HepG2 (cell line): ENCODE results near the gene FABP1. TPM values are rescaled to one million over a fixed set of nuclear protein-coding genes. Genes with fewer than 3 reads are reported as not detected.

ENCODE experiments used
- CEBPB ChIP-seq: IDR thresholded peaks from 2 replicates; pipeline ENCODE4 v1.6.1; 2011; ENCODE audit warnings: low read depth, low read length, improper control_type of control experiment, borderline replicate concordance
- FOXK1 ChIP-seq: sonication (generic); formaldehyde crosslinking; IDR thresholded peaks from 2 replicates; pipeline ENCODE4 v1.4.0; 2020; ENCODE audit warnings: low read depth, missing genetic modification reagents, borderline replicate concordance
- GABPA ChIP-seq, 2 experiments: IDR thresholded peaks; 2 replicates each; pipeline ENCODE4 v1.6.1; 2011 to 2016; ENCODE audit warnings: low read depth in 2 of 2, low read length in 1 of 2, missing biosample characterization in 1 of 2, missing genetic modification characterization in 1 of 2
- HES4 ChIP-seq: sonication (generic); formaldehyde crosslinking; IDR thresholded peaks from 2 replicates; pipeline ENCODE4 v1.9.0; 2021; ENCODE audit warnings: mild to moderate bottlenecking, missing genetic modification reagents, borderline replicate concordance
- IKZF1 ChIP-seq: fragments of 450-650 bp; IDR thresholded peaks from 2 replicates; pipeline ENCODE4 v1.7.1; 2016
- JARID2 ChIP-seq: sonication (generic); formaldehyde crosslinking; IDR thresholded peaks from 2 replicates; pipeline ENCODE4 v1.8.1; 2023; ENCODE audit warnings: missing genetic modification reagents, inconsistent platforms; ENCODE audit not compliant: insufficient replicate concordance
- MED13 ChIP-seq: sonication (generic); formaldehyde crosslinking; IDR thresholded peaks from 2 replicates; pipeline ENCODE4 v1.5.0; 2020; ENCODE audit warnings: missing genetic modification reagents
- PAF1 ChIP-seq: IDR thresholded peaks from 2 replicates; pipeline ENCODE4 v1.6.1; 2016; ENCODE audit warnings: missing genetic modification reagents, missing compliant biosample characterization
- POLR2AphosphoS5 ChIP-seq: IDR thresholded peaks from 2 replicates; pipeline ENCODE4 v1.6.1; 2012; ENCODE audit warnings: low read depth, low read length
- RORA ChIP-seq: sonication (generic); formaldehyde crosslinking; IDR thresholded peaks from 2 replicates; pipeline ENCODE4 v1.5.0; 2020; ENCODE audit warnings: mild to moderate bottlenecking, missing genetic modification reagents, moderate library complexity
- SMC3 ChIP-seq: IDR thresholded peaks from 2 replicates; pipeline ENCODE4 v1.6.1; 2011; ENCODE audit warnings: low read length, improper control_type of control experiment
- TBX3 ChIP-seq: fragments of 450-650 bp; IDR thresholded peaks from 2 replicates; pipeline ENCODE4 v1.6.1; 2017; ENCODE audit warnings: antibody characterized with exemption, mild to moderate bottlenecking, inconsistent platforms, borderline replicate concordance
- ZNF607 ChIP-seq: sonication (generic); formaldehyde crosslinking; IDR thresholded peaks from 2 replicates; pipeline ENCODE4 v1.5.1; 2020; ENCODE audit warnings: missing genetic modification reagents, mild to moderate bottlenecking, borderline replicate concordance
- ZNF761 ChIP-seq: sonication (generic); formaldehyde crosslinking; conservative IDR thresholded peaks from 2 replicates; pipeline ENCODE4 v1.4.0; 2020; ENCODE audit warnings: mild to moderate bottlenecking, missing genetic modification reagents
- ZNF788 ChIP-seq: sonication (generic); formaldehyde crosslinking; IDR thresholded peaks from 2 replicates; pipeline ENCODE4 v1.5.0; 2020; ENCODE audit warnings: mild to moderate bottlenecking, missing genetic modification reagents, borderline replicate concordance
- ZNF878 ChIP-seq: sonication (generic); formaldehyde crosslinking; IDR thresholded peaks from 2 replicates; pipeline ENCODE4 v1.8.1; 2023; ENCODE audit warnings: mild to moderate bottlenecking, missing genetic modification reagents, moderate library complexity
- polyA plus RNA-seq, 8 experiments: library from polyadenylated mRNA; depleted of rRNA in 3 of 8; stranded (reverse) in 7 of 8; unstranded in 1 of 8; fragments of >200 nt; fragmentation: Illumina TruSeq in 4 of 8; extraction: Trizol in 4 of 8; gene quantifications; 2 replicates each; pipeline versions ENCODE4 v1.2.1 to v1.2.3, GENCODE V29; 2011 to 2016; ENCODE audit warnings: low read depth in 4 of 8, missing spikeins in 1 of 8, mixed read lengths in 1 of 8; ENCODE audit not compliant: insufficient read depth in 1 of 8
- total RNA-seq, 5 experiments: library from RNA; depleted of rRNA; stranded (reverse); fragments of >200 nt; fragmentation: Illumina TruSeq; extraction: Trizol; gene quantifications; 2 replicates each; pipeline ENCODE4 v1.2.3, GENCODE V29; 2016; ENCODE audit warnings: low read depth in 1 of 5
- TF ChIP-seq, protein P1 (sequence below): sonication (generic); formaldehyde crosslinking; IDR thresholded peaks from 2 replicates; pipeline ENCODE4 v1.5.0; 2020; ENCODE audit warnings: missing genetic modification reagents
- TF ChIP-seq, protein P2 (sequence below): sonication (generic); formaldehyde crosslinking; conservative IDR thresholded peaks from 2 replicates; pipeline ENCODE4 v1.4.0; 2020; ENCODE audit warnings: missing genetic modification reagents
- TF ChIP-seq, protein P3 (sequence below): IDR thresholded peaks from 2 replicates; pipeline ENCODE4 v1.4.0; 2020; ENCODE audit warnings: mild to moderate bottlenecking, missing genetic modification reagents
- TF ChIP-seq, protein P4 (sequence below): sonication (generic); formaldehyde crosslinking; IDR thresholded peaks from 2 replicates; pipeline ENCODE4 v1.4.0; 2020; ENCODE audit warnings: mild to moderate bottlenecking, missing genetic modification reagents
- TF ChIP-seq, protein P5 (sequence below): sonication (generic); formaldehyde crosslinking; IDR thresholded peaks from 2 replicates; pipeline ENCODE4 v1.4.0; 2020; ENCODE audit warnings: mild to moderate bottlenecking, low read depth, missing genetic modification reagents
- TF ChIP-seq, protein P6 (sequence below): IDR thresholded peaks from 2 replicates; pipeline ENCODE4 v1.6.1; 2016; ENCODE audit warnings: missing compliant biosample characterization, missing genetic modification reagents, borderline replicate concordance

FABP1 gene
- total and polyA plus RNA-seq, 2 of the 13 experiments (the other 11 are each of a cell fraction or from before 2014, with no cell fraction given) = 644 to 1,608 TPM

DNA sequence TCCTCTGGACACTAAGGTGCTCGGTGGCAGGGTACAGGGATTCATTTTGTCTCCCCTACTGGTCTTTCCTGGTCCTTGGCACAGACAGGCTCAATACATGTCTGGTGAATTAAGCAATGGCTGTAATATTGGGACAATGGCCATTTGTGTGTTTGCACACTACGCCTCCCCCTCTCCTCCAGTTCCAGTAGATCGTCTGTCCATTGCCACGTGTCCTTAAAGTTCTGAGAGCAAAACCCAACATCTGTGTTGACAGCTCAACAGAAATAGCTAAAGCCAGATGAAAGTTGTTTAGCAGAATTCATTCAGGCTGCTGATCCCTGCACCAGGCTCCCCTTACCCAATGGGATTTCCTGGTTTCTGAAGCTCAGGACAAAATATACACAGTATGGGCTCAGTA is 9.0 kb upstream of the FABP1 start (continued):
- TF ChIP-seq, protein P1, sequence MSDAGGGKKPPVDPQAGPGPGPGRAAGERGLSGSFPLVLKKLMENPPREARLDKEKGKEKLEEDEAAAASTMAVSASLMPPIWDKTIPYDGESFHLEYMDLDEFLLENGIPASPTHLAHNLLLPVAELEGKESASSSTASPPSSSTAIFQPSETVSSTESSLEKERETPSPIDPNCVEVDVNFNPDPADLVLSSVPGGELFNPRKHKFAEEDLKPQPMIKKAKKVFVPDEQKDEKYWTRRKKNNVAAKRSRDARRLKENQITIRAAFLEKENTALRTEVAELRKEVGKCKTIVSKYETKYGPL (CRISPR knock-in tag) = no peak
- TF ChIP-seq FOXK1 (CRISPR knock-in tag) (no peak), POLR2AphosphoS5 (0 out of 2 replicates have a peak, but pooled peaks have one; percentile 27), RORA (CRISPR knock-in tag) (no peak), JARID2 (CRISPR knock-in tag) (no peak), ZNF878 (CRISPR knock-in tag) (0 out of 2 replicates have a peak, but pooled peaks have one; percentile 42), SMC3 (no peak), IKZF1 (no peak), TBX3 (no peak; the same call in 1 of the 2 replicates), ZNF761 (no peak), GABPA (IDR thresholded peaks at IDR 0.05; ENCODE audit: low read depth, low read length) (no peak), GABPA (CRISPR knock-in tag; IDR thresholded peaks at IDR 0.05; ENCODE audit: low read depth) (no peak), ZNF607 (CRISPR knock-in tag) (no peak), PAF1 (no peak), HES4 (no peak), CEBPB (peak; percentile 90; the same call in 1 of the 2 replicates), ZNF788 (CRISPR knock-in tag) (peak; percentile 50; the same call in 1 of the 2 replicates), MED13 (no peak)
- TF ChIP-seq, protein P2, sequence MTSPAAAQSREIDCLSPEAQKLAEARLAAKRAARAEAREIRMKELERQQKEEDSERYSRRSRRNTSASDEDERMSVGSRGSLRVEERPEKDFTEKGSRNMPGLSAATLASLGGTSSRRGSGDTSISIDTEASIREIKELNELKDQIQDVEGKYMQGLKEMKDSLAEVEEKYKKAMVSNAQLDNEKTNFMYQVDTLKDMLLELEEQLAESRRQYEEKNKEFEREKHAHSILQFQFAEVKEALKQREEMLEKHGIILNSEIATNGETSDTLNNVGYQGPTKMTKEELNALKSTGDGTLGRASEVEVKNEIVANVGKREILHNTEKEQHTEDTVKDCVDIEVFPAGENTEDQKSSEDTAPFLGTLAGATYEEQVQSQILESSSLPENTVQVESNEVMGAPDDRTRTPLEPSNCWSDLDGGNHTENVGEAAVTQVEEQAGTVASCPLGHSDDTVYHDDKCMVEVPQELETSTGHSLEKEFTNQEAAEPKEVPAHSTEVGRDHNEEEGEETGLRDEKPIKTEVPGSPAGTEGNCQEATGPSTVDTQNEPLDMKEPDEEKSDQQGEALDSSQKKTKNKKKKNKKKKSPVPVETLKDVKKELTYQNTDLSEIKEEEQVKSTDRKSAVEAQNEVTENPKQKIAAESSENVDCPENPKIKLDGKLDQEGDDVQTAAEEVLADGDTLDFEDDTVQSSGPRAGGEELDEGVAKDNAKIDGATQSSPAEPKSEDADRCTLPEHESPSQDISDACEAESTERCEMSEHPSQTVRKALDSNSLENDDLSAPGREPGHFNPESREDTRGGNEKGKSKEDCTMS (CRISPR knock-in tag) = no peak
- TF ChIP-seq, protein P3, sequence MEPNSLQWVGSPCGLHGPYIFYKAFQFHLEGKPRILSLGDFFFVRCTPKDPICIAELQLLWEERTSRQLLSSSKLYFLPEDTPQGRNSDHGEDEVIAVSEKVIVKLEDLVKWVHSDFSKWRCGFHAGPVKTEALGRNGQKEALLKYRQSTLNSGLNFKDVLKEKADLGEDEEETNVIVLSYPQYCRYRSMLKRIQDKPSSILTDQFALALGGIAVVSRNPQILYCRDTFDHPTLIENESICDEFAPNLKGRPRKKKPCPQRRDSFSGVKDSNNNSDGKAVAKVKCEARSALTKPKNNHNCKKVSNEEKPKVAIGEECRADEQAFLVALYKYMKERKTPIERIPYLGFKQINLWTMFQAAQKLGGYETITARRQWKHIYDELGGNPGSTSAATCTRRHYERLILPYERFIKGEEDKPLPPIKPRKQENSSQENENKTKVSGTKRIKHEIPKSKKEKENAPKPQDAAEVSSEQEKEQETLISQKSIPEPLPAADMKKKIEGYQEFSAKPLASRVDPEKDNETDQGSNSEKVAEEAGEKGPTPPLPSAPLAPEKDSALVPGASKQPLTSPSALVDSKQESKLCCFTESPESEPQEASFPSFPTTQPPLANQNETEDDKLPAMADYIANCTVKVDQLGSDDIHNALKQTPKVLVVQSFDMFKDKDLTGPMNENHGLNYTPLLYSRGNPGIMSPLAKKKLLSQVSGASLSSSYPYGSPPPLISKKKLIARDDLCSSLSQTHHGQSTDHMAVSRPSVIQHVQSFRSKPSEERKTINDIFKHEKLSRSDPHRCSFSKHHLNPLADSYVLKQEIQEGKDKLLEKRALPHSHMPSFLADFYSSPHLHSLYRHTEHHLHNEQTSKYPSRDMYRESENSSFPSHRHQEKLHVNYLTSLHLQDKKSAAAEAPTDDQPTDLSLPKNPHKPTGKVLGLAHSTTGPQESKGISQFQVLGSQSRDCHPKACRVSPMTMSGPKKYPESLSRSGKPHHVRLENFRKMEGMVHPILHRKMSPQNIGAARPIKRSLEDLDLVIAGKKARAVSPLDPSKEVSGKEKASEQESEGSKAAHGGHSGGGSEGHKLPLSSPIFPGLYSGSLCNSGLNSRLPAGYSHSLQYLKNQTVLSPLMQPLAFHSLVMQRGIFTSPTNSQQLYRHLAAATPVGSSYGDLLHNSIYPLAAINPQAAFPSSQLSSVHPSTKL (CRISPR knock-in tag) = peak; percentile 90
- TF ChIP-seq, protein P4, sequence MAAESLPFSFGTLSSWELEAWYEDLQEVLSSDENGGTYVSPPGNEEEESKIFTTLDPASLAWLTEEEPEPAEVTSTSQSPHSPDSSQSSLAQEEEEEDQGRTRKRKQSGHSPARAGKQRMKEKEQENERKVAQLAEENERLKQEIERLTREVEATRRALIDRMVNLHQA (CRISPR knock-in tag) = no peak
- TF ChIP-seq, protein P5, sequence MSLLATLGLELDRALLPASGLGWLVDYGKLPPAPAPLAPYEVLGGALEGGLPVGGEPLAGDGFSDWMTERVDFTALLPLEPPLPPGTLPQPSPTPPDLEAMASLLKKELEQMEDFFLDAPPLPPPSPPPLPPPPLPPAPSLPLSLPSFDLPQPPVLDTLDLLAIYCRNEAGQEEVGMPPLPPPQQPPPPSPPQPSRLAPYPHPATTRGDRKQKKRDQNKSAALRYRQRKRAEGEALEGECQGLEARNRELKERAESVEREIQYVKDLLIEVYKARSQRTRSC = no peak
- TF ChIP-seq, protein P6, sequence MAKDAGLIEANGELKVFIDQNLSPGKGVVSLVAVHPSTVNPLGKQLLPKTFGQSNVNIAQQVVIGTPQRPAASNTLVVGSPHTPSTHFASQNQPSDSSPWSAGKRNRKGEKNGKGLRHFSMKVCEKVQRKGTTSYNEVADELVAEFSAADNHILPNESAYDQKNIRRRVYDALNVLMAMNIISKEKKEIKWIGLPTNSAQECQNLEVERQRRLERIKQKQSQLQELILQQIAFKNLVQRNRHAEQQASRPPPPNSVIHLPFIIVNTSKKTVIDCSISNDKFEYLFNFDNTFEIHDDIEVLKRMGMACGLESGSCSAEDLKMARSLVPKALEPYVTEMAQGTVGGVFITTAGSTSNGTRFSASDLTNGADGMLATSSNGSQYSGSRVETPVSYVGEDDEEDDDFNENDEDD (CRISPR knock-in tag) = peak; percentile 83; the same call in 1 of the 2 replicates
